ENCODE results near the gene RTRAF.

Gene RTRAF

GRCh38 chr14:51969852-51970540 lies 19.4 kb upstream of the RTRAF start:
- H3K4me3 ChIP-seq (ENCODE audit: low read depth, low read length), result no peak overlapping the region
- TF ChIP-seq CTCF (IDR thresholded peaks at IDR 0.05; ENCODE audit: low read depth, low read length, missing control alignments), result no peak
- in situ Hi-C loops (cut with HindIII; ENCODE audit: low sequenced_read_pairs), result no loop called here
- DNase-seq (ENCODE audit: low read depth), result no peak

DNA sequence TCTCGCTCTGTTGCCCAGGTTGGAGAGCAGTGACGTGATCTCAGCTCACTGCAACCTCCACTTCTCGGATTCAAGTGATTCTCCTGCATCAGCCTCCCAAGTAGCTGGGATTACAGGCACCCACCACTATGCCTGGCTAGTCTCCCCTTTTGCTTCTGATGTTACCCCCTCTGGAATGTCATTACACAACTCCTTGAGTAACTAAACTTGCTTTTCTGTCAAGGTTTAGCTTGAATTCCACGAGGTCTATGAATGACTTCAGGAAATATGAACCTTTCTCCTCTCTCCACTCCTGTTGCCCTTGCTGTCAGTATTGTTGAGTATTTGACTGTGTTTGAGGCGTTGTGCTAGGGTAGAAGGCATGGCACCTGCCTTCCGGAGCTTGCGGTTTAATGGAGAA lies 16.8 kb upstream of the RTRAF start:
- no peak overlapping the region for H3K4me3 ChIP-seq (ENCODE audit: low read depth, low read length)
- TF ChIP-seq CTCF (IDR thresholded peaks at IDR 0.05; ENCODE audit: low read depth, low read length, missing control alignments), result no peak
- DNase-seq (ENCODE audit: low read depth), result no peak
- in situ Hi-C loops (cut with HindIII; ENCODE audit: low sequenced_read_pairs), result no loop called here

DNA sequence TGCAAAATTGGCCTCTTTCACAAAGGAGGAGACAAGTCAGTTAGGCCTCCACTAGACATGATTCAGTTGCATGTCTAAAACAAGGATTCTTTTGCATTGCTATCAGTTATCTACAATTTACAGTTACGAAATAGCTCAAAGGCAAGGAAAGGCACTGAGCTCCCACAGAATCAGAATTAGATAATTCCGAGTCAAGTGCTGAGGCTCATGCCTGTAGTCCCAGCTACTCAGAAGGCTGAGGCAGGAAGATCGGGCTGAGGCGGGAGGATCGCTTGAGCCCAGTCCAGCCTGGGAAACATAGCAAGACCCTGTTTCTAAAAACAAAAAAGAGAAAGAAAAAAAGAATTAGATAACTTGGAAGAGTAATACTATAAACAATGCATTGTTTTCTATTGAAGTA lies 12.3 kb upstream of the RTRAF start:
- in situ Hi-C loops (cut with HindIII; ENCODE audit: low sequenced_read_pairs), result no loop called here
- no peak for TF ChIP-seq CTCF (IDR thresholded peaks at IDR 0.05; ENCODE audit: low read depth, low read length, missing control alignments)
- DNase-seq (ENCODE audit: low read depth), result no peak
- no peak overlapping the region for H3K4me3 ChIP-seq (ENCODE audit: low read depth, low read length)

DNA sequence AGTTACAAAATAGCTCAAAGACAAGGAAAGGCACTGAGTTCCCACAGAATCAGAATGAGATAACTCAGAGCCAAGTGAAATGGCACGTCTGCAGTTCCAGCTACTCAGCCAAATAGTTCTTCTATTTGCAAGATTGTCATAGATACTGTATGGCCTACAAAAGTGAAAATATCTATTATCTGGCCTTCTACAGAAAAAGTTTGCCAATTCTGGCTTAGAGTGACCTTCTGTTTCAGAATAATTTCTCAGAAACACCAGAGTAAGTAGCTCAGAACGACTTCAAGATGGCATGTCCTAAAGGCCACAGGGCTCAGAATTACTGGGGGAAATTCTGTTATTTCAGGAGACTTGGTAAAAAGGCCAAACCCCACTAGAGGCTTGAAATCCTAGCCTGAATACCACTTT lies 10.7 kb upstream of the RTRAF start:
- H3K4me3 ChIP-seq (ENCODE audit: low read depth, low read length), result no peak overlapping the region
- no peak for DNase-seq (ENCODE audit: low read depth)
- no peak for TF ChIP-seq CTCF (IDR thresholded peaks at IDR 0.05; ENCODE audit: low read depth, low read length, missing control alignments)
- in situ Hi-C loops (cut with HindIII; ENCODE audit: low sequenced_read_pairs), result no loop called here

DNA sequence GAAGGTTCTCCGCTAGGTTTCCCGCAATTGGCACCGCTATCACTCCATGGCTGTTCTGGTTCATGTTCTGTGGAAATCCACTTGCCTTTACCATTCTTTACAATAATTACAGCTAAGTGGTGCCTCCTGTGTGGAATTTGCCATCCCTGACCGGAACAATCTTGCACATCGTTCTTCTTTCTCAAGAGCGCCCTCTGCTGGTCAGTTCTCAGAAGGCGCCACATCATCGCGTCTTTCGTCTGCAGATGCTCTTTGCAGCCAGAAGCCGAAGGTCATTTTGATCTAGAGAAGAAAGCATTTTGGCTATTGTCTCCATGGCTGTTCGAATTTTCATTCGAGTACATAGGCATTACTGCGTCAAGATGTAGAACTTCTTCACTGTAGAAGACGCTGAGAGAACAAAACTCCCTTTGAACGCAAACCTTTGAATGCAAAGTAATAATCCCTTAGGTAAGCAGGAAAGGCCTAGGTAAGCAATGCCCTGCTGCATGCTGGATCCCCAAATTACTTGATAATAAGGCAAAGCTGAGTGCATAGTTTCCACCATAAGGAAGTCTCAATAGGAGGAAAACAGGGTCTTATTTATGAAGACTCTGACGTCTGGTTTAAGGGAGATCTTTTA lies 10.1 kb upstream of the RTRAF start:
- peak; percentile 71 for DNase-seq (ENCODE audit: low read depth)
- in situ Hi-C loops (cut with HindIII; ENCODE audit: low sequenced_read_pairs), result no loop called here
- TF ChIP-seq CTCF (IDR thresholded peaks at IDR 0.05; ENCODE audit: low read depth, low read length, missing control alignments), result peak; percentile 90
- H3K4me3 ChIP-seq (ENCODE audit: low read depth, low read length), result no peak overlapping the region

- in situ Hi-C loops (cut with HindIII; ENCODE audit: low sequenced_read_pairs), result no loop called here
- DNase-seq (ENCODE audit: low read depth), result no peak
- TF ChIP-seq CTCF (IDR thresholded peaks at IDR 0.05; ENCODE audit: low read depth, low read length, missing control alignments), result no peak
- no peak overlapping the region for H3K4me3 ChIP-seq (ENCODE audit: low read depth, low read length)
These were observed 8.0 kb upstream of the RTRAF start for GRCh38 chr14:51981218-51981854.
